Prostate gland (tissue), 2 donors: ENCODE data around the gene MBD3L5. TPM values are rescaled to one million over a fixed set of nuclear protein-coding genes. Genes with fewer than 3 reads are reported as not detected.
"Not testable (repeated sequence)": the region's sequence is repeated elsewhere in the genome, so short reads cannot be mapped to it uniquely, and the experiment has no call there.

ENCODE experiments used
- DNase-seq: peaks from one replicate; pipeline ENCODE4 v3.0.0-alpha.2; 2019; ENCODE audit warnings: low spot score
- H3K27ac ChIP-seq, 2 donors: fragments of 200-600 bp; sonication (generic); 2 replicates each; pipeline ENCODE4 v1.5.1; 2017 to 2019
- H3K27me3 ChIP-seq: fragments of 200-600 bp; sonication (generic); replicated peaks from 2 replicates; pipeline ENCODE4 v1.5.1; 2019; ENCODE audit not compliant: insufficient read depth
- H3K36me3 ChIP-seq, 2 donors: fragments of 200-600 bp; sonication (generic); 1 replicate in 1 of 2; 2 replicates in 1 of 2; pipeline versions ENCODE4 v1.5.1 to v1.8.1; 2017 to 2019
- H3K4me1 ChIP-seq: fragments of 200-600 bp; sonication (generic); replicated peaks from 2 replicates; pipeline ENCODE4 v1.5.1; 2019
- H3K4me3 ChIP-seq, 2 donors: fragments of 200-600 bp; sonication (generic); 2 replicates each; pipeline ENCODE4 v1.5.1; 2017 to 2019
- H3K9me3 ChIP-seq: fragments of 200-600 bp; sonication (generic); 2 replicates; pipeline ENCODE4 v1.5.1; 2017
- CTCF ChIP-seq, 4 experiments: fragments of 200-600 bp in 2 of 4; fragments of 450-650 bp in 2 of 4; sonication (generic) in 2 of 4; IDR thresholded peaks; 1 replicate in 3 of 4; 2 replicates in 1 of 4; pipeline ENCODE4 v1.5.1; 2016 to 2019; ENCODE audit warnings: antibody characterized with exemption in 4 of 4, mild to moderate bottlenecking in 2 of 4, moderate library complexity in 2 of 4
- POLR2A ChIP-seq: fragments of 450-650 bp; IDR thresholded peaks from one replicate; pipeline ENCODE4 v1.6.1; 2016; ENCODE audit warnings: antibody characterized with exemption, mild to moderate bottlenecking
- POLR2AphosphoS5 ChIP-seq: sonication (generic); formaldehyde crosslinking; IDR thresholded peaks from one replicate; pipeline ENCODE4 v1.6.1; 2017; ENCODE audit warnings: antibody characterized with exemption
- WGBS: methylation state at CpG from one replicate; pipeline ENCODE4 v1.1.5; 2018; 5-methylcytosine and 5-hydroxymethylcytosine counted together
- intact Hi-C: fragments of 100-400 bp; cut with DNase I; formaldehyde crosslinking; loops from one replicate; pipeline ENCODE4 v1.14.2; 2022
- total RNA-seq, 2 donors: library from RNA; depleted of rRNA; stranded (reverse); fragments of >200 nt; gene quantifications; one replicate each; pipeline ENCODE4 v1.1.0, GENCODE V29; 2016

Gene MBD3L5
- total RNA-seq, 2 donors from 2014 or later, result not detected

DNA sequence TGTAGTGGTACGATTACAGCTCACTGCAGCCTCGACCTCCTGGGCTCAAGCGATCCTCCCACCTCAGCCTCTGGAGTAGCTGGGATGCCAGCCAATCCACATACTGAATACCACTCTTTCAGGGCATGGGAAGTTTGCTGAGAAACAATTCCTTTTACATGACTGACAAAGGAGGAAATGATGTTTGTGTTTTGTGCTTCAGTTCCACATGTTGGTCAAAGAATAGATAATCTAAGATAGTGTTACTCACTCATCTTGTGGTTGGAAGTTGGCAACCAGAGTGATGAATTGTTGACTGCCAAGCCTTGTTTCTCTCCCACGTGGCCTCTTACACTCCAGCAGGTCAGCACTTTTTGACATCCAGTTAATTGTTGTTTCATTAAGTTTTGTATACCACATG is 16.7 kb upstream of the MBD3L5 start:
- Histone ChIP-seq H3K9me3 (no peaks in the 10 kb centered on the region), H3K36me3 (no peaks in the 10 kb centered on the region), H3K27ac (no peak overlapping the region), H3K27me3 (no peaks in the 10 kb centered on the region), H3K4me3 (no peak overlapping the region), H3K4me1 (no peaks in the 10 kb centered on the region)
- intact Hi-C loops, result no loop called here
- 67% methylated on average over 4 of the region's 4 CpGs for WGBS
- no peak for DNase-seq
- TF ChIP-seq POLR2AphosphoS5 (no peak), CTCF (IDR thresholded peaks at IDR 0.05) (no peak), POLR2A (no peak)

DNA sequence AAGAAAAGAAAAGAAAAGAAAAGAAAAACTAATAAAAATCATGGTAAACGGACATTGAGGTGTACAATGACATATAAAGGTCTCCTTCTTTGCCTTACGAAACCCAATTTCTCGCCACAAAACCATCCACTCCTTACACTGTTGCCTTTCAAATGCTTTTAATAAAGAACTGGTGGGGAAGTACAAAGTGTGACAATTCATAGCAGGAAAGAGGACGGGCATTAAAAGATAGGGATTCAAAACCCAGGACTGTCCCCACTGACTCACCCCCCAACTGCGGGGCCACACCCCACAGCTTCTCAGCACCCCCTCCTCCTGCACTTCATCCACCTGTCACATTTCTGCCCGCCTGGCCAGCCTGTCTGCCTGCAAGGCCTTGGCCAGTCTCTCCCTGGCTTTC is 11.6 kb upstream of the MBD3L5 start:
- intact Hi-C loops, result no loop called here
- H3K27ac ChIP-seq, result no peak overlapping the region
- H3K36me3 ChIP-seq, result no peaks in the 10 kb centered on the region
- H3K27me3 ChIP-seq, result no peaks in the 10 kb centered on the region
- DNase-seq, result no peak
- WGBS, result 75% methylated on average over 6 of the region's 6 CpGs
- H3K9me3 ChIP-seq, result no peaks in the 10 kb centered on the region
- no peak for TF ChIP-seq POLR2AphosphoS5
- no peak for TF ChIP-seq CTCF (IDR thresholded peaks at IDR 0.05)
- no peak for TF ChIP-seq POLR2A
- no peak overlapping the region for H3K4me3 ChIP-seq
- no peaks in the 10 kb centered on the region for H3K4me1 ChIP-seq

DNA sequence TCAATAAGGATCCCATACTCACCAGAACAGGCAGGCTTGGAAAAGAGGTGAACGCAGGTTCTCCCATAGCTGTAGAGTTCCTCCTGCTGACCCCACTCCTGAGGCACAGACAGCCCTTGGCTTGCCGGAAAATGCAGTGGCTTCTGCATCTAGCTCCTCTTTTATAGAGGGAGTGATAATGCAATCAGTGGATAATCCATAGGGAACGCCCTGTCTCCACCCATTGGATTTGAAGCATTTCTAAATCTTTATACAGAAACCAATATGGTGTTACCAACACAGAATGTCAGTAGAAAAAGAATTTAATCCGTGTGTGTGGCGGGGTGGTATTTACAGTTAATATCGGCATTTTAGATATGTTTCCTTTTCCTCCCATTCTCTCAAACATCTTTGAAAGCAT is 9.0 kb upstream of the MBD3L5 start, which contains the start of gene MBD3L2B:
TSS of gene MBD3L2B (minus strand) at position 101 of the 400 bp plus-strand sequence. CDS start at position 67, 34 bp downstream.
- DNase-seq, H3K4me1 ChIP-seq, H3K27me3 ChIP-seq, H3K4me3 ChIP-seq, H3K27ac ChIP-seq, H3K36me3 ChIP-seq, intact Hi-C loops, H3K9me3 ChIP-seq: not testable (repeated sequence)
- WGBS, result no CpG with 5 or more reads among the region's 6 CpGs

DNA sequence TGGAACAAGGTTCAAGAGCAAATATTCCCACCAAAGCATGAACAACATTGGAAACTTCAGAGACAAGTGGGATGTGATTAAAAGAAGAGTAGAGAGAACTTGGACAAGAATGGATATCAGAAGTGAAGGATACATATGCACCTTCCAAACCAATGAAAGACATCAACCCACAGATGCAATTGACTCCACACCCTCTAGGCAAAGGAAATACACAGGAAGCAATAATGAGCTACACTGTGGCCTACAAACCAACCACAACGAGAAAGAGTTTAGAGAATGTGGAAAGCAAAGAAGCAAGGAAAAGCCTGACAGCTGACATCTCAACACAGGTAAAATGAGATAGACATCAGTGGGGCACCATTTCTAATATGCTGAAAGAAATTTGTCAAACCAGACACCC is 1.6 kb upstream of the MBD3L5 start:
- DNase-seq, H3K27ac ChIP-seq, intact Hi-C loops, H3K4me1 ChIP-seq, H3K9me3 ChIP-seq, H3K4me3 ChIP-seq, H3K27me3 ChIP-seq, H3K36me3 ChIP-seq: not testable (repeated sequence)
- WGBS, result no CpG with 5 or more reads among the region's 1 CpG

DNA sequence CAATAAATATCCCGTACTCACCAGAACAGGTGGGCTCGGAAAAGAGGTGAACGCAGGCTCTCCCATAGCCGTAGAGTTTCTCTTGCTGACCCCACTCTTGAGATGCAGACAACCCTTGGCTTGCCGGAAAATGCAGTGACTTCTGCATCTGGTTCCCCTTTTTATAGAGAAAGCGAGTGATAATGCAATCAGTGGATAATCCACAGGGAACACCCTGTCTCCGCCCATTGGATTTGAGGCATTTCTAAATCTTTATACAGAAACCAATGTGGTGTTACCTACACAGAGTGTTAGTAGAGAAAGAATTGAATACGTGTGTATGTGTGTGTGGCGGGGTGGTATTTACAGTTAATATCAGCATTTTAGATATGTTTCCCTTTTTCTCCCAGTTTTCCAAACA is 9.7 kb downstream of the MBD3L5 start, which contains the start of gene MBD3L4:
TSS of gene MBD3L4 (minus strand) at position 101 of the 400 bp plus-strand sequence. CDS start at position 66, 35 bp downstream.
- H3K36me3 ChIP-seq, H3K4me1 ChIP-seq, H3K27me3 ChIP-seq, H3K27ac ChIP-seq, H3K9me3 ChIP-seq, DNase-seq, H3K4me3 ChIP-seq, intact Hi-C loops: not testable (repeated sequence)
- WGBS, result 85% methylated on average over 2 of the region's 9 CpGs

- H3K36me3 ChIP-seq, H3K27ac ChIP-seq, intact Hi-C loops, H3K9me3 ChIP-seq, H3K4me3 ChIP-seq, H3K4me1 ChIP-seq, DNase-seq, H3K27me3 ChIP-seq: not testable (repeated sequence)
- no CpG with 5 or more reads among the region's 2 CpGs for WGBS
Observed at GRCh38 chr19:7041563-7041962, 11.2 kb downstream of the MBD3L5 start.

DNA sequence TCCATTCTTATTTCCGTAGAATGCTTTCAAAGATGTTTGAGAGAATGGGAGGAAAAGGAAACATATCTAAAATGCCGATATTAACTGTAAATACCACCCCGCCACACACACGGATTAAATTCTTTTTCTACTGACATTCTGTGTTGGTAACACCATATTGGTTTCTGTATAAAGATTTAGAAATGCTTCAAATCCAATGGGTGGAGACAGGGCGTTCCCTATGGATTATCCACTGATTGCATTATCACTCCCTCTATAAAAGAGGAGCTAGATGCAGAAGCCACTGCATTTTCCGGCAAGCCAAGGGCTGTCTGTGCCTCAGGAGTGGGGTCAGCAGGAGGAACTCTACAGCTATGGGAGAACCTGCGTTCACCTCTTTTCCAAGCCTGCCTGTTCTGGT is 18.6 kb downstream of the MBD3L5 start, which contains the start of gene MBD3L2:
TSS of gene MBD3L2 (plus strand) at position 301 of the 400 bp plus-strand sequence. CDS start at position 354, 53 bp downstream.
- H3K27ac ChIP-seq, H3K36me3 ChIP-seq, H3K4me3 ChIP-seq, intact Hi-C loops, H3K4me1 ChIP-seq, H3K9me3 ChIP-seq, DNase-seq, H3K27me3 ChIP-seq: not testable (repeated sequence)
- WGBS, result no CpG with 5 or more reads among the region's 7 CpGs

DNA sequence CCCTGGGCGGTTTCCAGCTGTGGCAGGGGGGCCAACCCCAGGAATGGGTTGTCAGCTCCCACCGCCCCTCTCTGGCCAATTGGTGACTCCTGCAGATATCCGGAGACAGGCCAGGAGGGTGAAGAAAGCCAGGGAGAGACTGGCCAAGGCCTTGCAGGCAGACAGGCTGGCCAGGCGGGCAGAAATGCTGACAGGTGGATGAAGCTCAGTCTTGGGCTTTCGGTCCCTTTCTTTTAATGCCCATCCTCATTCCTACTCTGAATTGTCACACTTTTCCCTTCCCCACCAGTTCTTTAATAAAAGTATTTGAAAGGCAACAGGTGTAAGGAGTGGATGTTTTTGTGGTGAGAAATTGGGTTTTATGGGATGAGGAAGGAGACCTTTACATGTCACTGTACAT is 21.0 kb downstream of the MBD3L5 start:
- H3K9me3 ChIP-seq, H3K27ac ChIP-seq, H3K36me3 ChIP-seq, H3K4me3 ChIP-seq, H3K4me1 ChIP-seq, H3K27me3 ChIP-seq, intact Hi-C loops: not testable (repeated sequence)
- DNase-seq, result peak; percentile 2
- 85% methylated on average over 3 of the region's 5 CpGs for WGBS

GRCh38 chr19:7052896-7053295 is 22.5 kb downstream of the MBD3L5 start:
- 92% methylated on average over 7 of the region's 7 CpGs for WGBS
- H3K4me1 ChIP-seq, H3K27ac ChIP-seq, H3K36me3 ChIP-seq, DNase-seq, H3K9me3 ChIP-seq, H3K4me3 ChIP-seq, H3K27me3 ChIP-seq, intact Hi-C loops: not testable (repeated sequence)

DNA sequence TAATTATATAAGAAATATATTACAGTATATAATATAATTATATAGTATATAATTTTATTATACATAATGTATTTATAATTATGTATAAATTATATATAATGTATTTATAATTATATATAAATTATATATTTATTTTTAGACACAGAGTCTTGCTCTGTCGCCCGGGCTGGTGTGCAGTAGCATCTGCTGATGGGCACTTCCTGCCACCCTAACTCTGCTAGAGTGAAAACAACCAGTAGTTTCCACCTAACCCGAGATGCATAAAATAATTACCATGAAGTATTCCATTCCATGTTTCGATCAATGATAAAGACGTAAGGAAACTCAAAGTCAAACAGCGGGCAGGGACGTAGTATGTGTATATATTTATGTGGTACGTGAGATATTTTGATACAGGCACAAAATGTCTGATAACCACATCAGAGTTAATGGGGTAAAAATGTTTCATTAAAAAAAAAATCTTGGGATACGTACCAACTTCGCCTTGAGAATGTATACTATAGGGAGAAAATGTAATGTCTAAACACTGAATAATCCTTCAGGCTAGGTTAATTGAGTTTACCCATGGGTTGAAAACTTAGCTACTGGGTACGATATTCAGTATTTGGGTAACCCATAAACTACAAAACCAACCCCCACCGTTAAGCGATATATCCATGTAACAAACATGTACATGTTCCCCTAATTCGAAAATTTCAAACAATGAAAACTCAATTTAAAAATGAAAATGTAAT is 24.4 kb downstream of the MBD3L5 start:
- H3K36me3 ChIP-seq, DNase-seq, H3K27me3 ChIP-seq, H3K27ac ChIP-seq, H3K9me3 ChIP-seq, H3K4me3 ChIP-seq, intact Hi-C loops, H3K4me1 ChIP-seq: not testable (repeated sequence)
- WGBS, result 94% methylated on average over 12 of the region's 14 CpGs
